Right hindlimb (tissue), 1 donor: ENCODE data around the gene CLK3.

Experiments used
- DNase-seq: peaks from one replicate; pipeline ENCODE4 v3.0.0-alpha.2; 2018

The CLK3 gene

GRCh38 chr15:74603789-74604705 is 11.6 kb upstream of the CLK3 start:
- no peak for DNase-seq

GRCh38 chr15:74604983-74605794 is 10.4 kb upstream of the CLK3 start:
- DNase-seq, result no peak

DNA sequence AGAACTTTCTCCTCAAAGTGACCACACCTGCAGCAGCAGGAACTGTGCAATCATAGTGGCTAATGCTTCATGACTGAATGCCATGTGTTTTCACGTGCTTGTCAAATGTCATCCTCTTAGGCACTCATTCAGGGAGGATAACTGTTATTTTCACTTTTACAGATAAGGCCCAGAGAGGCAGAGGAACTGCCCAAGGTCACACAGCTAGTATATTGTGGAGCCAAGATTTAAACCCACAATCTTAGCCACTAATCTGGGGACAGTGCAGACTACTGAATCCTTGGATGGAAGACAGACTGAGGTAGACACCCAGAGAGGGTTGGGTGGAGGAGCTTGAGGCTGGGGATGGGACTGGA is 9.9 kb upstream of the CLK3 start:
- DNase-seq, result no peak

DNA sequence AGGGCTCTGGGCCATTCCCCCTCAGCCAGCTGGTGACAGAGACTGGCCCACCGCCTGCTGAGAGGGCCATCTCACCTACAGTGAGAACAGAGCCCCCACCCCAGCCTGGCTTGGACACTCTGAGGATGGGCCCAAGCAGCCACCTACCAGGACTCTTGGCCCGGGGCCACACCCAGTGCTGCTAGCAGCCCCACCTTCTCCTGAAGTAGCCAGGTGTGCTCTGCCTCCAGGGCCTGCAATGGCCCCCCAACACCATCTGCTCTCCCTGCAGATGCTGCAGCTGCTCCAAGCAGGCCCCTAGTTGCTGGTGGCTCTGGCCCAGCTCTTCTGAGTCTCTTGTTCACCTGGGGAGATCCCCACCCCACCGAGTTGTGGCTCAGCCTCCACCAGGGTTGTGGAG is 6.8 kb upstream of the CLK3 start:
- no peak for DNase-seq

GRCh38 chr15:74609938-74610301 is 5.7 kb upstream of the CLK3 start:
- DNase-seq, result no peak

- DNase-seq, result peak; percentile 78
Observed at GRCh38 chr15:74610302-74610951, 5.2 kb upstream of the CLK3 start.

DNA sequence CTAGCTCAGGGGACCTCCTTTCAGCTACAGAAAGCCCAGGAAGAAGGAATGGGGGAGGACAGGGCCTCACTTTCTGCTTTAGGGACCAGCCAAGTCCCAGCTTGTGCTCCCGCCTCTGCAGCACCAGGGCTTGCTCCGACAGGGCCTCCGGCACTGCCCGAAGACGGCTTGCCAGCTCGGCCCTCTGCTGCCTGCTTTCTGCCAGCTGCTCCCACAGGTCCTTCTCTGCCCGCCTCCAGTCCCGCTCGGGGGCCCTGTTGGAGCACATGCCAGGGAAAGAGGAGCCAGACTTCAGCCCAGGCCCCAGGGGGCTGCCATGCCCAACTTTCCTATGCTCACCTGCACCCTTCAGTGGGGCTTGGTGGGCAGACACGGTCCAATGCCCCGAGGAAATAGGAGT is 4.3 kb upstream of the CLK3 start:
- no peak for DNase-seq

GRCh38 chr15:74611834-74612233 is 3.8 kb upstream of the CLK3 start:
- no peak for DNase-seq

DNA sequence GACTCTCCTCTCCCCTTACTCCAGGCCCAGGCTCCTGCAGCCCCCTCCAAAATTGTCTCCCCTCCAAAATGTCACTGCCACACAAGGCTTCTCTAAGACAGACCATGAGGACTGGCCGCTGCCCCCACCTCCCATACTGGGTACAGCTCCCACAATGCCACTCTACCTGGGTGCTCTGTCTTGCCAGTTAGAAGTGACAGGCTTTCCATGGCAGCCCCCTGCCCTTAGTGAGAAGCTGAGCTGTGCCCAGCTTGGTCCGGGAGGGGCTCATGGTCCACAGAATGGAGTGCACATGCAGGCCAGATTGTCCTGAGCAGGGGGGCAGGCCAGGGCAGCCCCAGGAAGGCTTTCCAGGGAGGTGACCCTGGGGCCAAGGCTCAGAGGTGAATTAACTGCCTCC is 3.0 kb upstream of the CLK3 start:
- DNase-seq, result no peak

DNA sequence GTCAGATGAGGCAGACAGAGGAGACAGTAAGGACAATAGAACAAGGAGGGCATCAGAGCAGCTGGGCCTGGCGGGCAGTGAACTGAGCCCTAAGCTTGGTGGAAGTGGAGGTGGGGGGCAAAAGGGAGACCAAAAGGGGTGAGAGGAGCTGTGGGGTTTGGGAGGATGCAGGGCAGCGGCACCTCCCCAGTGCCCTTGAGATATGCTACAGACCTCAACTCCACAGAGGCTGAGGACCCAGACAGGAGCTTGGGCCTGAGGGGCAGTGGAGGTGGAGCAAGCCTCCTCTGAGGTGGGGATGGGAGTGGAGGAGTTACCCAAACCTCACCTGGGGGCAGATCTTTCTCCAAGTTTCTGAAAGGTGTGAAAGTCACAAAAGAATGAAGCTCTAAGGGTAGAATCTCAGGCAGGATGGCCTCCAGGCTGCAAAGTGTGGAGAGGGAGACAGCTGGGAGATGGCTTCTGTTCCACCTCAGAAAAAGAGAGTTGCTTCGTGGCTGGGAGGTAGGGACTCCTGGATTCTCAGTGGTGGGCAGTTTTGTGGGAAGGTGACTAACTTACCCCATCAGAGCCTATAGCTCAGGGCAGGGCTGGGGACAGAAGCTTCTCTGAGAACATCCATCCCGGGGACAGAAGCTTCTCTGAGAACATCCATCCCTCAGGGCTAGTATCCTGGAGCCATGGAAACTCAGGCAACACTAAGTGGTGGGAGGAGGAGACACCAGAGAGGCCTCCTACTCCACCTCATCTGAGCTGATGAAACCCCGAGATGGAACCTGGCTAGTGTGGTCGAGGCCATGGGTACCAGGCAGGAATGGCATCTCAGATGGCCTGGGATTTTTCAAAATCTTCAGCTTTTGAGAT is 2.3 kb upstream of the CLK3 start:
- no peak for DNase-seq

DNA sequence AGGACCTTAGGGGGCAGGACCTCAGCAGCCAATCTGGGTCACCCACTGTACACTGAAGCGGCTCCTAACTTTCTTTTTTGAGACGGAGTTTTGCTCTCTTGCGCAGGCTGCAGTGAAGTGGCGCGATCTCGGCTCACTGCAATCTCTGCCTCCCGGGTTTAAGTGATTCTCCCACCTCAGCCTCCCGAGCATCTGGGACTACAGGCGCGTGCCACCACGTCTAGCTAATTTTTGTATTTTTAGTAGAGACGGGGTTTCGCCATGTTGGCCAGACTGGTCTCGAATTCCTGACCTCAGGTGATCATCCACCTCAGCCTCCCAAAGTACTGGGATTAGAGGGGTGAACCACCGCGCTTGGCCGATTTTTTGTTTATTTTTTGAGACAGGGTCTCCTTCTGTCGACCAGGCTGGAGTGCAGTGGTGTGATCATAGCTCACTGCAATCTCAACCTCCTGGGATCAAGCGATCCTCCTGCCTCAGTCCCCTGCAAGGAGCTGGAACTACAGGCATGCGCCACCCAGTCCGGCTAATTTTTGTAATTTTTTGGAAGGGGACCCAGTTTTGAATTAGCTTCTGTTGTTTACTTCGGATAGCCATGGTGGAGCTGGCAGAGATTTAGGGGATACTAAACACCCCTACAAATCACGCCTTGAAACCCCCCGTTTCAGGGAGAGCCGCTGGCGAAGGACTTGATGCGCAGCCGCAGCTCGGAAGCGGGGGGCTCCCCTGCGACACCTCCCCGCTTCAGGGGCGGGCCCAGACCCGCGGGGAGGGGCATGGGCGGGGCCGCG is 1.5 kb upstream of the CLK3 start:
- no peak for DNase-seq

GRCh38 chr15:74614744-74615507 is 710 bp upstream of the CLK3 start:
- DNase-seq, result peak; percentile 92

DNA sequence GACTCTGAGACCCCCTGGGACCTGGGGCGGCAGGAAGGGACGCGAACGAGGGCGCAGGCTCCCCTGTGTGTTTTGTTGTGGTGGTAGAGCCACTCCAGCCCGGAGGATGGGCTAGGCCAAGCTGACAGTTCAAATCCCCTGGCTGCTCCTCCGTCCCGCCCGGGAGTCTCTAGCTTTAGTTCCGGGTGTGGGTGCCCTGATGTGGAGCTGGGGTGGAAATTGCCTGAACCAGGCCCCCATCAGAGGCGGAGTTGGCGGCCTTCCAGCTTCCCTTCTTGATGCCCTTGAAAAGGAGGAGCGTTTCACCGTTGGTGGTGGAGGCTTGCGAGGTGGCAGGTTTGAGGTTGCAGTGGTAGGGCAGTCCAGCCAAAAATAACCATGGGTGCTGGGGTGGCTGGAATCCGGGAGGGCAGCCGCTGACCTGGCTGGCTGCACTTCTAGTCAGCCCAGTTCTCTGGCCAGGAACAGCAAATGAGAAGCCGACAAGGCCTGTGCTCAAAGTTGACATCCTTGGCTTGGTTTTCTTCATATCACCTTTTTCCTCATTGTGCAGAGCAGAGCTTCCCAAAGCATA is 817 bp downstream of the CLK3 start:
- DNase-seq, result peak; percentile 72

DNA sequence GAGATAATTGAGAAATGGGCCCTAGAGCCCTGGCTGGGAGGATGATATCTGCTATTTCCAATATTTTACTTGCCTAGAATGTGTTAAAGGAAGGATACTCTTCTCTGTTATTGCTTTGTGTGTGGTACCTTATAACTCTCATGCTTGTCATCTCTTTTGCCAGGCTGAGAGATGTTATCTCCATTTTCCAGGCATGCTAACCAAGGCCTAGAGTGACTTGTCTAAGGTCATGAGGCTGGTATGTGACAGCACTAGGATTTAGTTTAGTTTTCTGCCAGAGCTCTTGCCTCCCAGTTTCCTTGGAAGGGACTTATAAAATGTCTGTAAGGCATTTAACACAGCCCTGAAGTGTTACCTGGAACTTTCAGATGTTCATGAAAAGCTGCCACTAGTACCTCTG is 1.4 kb downstream of the CLK3 start:
- no peak for DNase-seq

DNA sequence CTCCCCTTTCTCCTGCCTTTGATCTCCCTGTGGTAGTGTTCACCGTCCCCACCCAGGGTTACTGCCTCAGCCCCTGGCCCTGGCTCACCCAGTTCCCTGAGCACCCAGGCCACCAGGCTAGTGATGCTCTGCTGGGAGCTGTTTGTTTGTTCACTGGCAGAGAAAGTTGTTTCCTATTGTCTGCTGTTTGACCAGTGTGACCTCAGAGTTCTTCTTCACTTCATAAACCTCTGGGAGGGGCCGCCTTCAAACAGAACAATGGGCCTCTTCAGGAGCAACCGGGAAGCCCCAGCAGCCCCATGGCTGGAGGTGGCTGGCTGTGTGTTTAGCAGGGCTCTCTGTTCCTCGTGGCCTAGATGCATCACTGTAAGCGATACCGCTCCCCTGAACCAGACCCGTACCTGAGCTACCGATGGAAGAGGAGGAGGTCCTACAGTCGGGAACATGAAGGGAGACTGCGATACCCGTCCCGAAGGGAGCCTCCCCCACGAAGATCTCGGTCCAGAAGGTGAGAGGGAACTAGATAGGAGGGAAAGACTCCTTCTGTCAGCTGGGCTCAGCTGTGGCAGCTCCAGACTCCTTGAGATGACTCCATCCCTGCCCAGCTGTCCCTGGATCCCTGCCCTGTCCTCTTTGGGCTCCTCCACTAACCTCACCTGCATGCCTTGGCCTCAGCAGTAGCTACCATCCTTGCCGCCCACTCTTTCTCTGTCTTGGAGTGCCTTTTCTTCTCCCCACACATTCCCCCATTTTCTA is 3.4 kb downstream of the CLK3 start:
- peak; percentile 17 for DNase-seq

GRCh38 chr15:74619916-74620635 is 4.4 kb downstream of the CLK3 start:
- DNase-seq, result peak; percentile 20

- peak; percentile 56 for DNase-seq
Observed at GRCh38 chr15:74620636-74621545, 5.3 kb downstream of the CLK3 start.

DNA sequence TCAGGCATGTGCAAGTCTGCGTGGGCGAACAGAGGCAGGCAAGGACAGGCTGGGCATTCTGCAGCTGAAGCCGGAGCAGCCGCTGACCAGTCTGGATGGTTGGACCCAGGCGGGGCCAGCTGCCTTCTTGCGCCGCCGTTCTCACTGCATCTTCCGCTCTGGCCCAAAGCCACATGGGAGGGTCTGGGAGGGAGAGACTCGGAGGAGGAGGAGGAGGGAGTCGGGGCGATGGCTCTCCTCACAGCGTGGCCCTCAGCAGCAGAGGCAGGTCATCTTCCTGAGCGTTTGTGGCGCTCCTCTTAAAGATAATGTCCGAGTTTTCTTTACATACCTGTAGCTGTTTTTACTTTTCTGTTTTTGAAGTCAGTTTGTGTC is 5.9 kb downstream of the CLK3 start:
- DNase-seq, result peak; percentile 27
